ENCODE results near the gene CDC20B.
"Not testable (repeated sequence)": the region's sequence is repeated elsewhere in the genome, so short reads cannot be mapped to it uniquely, and the experiment has no call there.

DNA sequence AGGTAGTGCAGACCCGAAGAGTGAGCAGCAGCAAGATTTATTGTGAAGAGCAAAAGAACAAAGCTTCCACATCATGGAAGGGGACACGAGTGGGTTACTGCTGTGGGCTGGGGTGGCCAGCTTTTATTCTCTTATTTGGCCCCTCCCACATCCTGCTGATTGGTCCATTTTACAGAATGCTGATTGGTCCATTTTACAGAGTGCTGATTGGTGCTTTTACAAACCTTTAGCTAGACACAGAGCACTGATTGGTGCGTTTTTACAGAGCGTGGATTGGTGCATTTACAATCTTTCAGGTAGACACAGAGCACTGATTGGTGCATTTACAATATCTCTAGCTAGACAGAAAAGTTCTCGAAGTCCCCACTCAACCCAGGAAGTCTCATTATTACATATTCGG, 82.0 kb downstream of the CDC20B start:
- TF ChIP-seq, protein P1, sequence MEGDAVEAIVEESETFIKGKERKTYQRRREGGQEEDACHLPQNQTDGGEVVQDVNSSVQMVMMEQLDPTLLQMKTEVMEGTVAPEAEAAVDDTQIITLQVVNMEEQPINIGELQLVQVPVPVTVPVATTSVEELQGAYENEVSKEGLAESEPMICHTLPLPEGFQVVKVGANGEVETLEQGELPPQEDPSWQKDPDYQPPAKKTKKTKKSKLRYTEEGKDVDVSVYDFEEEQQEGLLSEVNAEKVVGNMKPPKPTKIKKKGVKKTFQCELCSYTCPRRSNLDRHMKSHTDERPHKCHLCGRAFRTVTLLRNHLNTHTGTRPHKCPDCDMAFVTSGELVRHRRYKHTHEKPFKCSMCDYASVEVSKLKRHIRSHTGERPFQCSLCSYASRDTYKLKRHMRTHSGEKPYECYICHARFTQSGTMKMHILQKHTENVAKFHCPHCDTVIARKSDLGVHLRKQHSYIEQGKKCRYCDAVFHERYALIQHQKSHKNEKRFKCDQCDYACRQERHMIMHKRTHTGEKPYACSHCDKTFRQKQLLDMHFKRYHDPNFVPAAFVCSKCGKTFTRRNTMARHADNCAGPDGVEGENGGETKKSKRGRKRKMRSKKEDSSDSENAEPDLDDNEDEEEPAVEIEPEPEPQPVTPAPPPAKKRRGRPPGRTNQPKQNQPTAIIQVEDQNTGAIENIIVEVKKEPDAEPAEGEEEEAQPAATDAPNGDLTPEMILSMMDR (IDR thresholded peaks at IDR 0.05) = not testable (repeated sequence)
- TF ChIP-seq POLR2A (IDR thresholded peaks at IDR 0.05) = not testable (repeated sequence)

Measured in testis (tissue), 2 donors.